ENCODE results near the gene CCDC85A.

The CCDC85A gene

DNA sequence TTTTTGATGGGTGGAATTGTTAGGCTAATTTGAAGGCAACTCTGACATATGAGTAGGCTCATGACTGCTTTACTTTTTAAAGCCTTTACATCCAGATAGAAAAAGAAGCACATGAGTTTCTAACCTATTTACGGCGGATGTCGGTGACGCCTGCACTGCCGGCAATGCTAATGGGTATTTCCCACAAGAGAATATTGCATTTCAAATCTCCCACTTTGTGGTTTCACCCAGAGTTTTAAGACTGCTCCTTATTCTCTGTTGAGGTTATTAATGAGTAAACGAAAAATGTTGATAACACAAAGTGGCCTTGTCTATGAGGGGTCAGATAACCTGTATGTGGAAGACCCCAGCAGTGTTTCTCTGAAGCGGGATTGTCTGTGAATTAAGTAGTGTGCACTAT is 14.0 kb downstream of the CCDC85A start:
- DNase-seq, result no peak

DNA sequence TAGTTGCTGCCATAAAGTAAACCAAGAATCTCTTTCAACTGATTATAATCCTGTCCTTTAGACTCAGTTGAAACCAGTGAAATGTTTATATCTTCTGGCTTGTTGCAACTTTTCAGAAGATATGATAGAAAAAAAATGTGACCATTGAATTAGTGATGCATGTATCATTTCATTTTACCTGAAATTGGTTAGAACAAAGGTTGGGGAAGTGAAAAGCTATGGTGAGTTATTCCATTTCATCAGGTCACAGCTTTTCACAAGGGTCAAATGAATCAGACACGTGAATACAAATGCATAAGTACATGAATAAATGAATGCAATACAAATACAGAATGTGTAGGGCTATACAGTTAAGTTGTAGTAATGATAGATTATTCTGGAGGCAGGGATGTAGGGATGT is 15.1 kb downstream of the CCDC85A start:
- DNase-seq, result no peak

DNA sequence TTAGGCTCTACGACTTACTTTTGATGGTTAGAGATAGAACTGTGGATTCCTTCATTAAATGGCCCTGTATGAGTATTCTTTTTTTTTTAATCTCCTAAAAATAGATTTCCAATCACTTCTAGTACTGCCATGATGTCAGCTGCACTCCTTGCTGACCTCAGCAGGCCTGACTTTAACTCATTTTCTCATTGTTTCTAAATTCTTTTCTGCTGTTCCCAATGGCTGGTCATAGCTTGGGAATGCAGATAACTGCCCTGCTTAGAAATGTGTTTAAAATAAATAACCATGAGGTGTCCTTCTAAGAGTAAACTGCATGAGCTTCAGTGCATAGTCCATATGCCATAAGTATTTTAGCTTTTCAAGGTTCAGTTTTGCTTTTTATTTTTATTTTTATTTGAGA is 15.7 kb downstream of the CCDC85A start:
- DNase-seq, result no peak

DNA sequence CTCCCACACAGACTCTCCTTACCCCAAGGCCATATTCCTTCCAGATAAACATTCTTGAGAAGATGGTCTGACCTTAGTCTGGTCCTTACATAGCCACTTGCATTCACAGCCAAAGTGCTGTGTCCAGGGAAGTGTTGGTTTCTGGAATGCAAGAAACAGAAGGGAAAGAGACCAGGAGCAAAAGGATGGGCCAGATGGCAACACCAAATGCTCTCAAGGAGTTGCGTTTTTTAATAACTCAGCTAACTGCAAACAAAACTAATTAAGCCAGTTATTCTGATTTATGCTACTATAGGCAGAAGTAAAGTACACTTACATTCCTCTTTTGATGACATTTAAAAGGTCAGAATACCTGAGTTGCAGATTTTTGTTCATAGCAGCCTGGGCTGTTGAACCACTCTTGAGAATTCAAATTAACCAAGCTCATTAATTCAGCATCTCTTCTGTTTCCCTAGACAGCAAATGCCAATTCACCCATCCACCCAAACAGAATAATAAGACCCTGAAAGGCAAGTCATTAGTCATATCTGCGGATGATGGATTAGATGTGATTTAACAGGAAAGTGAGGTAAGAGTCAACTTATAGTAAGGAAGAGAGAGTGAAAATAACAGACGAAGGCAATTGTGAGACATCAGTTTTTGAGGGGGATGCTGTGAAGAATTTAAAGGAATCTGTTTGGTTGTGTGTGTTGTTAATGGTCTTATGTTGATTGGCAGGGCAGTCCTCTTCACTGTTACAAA is 18.8 kb downstream of the CCDC85A start:
- no peak for DNase-seq

DNA sequence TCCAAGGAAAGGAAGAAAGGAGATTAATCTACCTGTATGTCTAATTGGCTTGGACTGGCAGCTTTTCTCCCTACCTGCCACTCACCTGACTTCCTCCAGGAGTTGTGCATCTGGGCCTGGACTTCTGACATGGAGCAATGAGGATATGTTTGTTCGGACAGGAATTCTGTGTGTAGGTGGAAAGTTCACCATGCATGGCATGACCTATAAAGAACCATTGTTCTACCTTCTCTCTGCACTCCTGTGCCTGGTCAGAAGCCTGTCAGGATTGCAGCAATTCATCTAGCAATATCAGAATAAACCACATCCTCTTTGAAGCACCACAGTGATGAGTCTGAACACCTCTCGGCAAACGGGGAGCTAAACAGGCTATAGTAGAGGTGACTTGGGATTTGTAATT is 20.8 kb downstream of the CCDC85A start:
- DNase-seq, result no peak

DNA sequence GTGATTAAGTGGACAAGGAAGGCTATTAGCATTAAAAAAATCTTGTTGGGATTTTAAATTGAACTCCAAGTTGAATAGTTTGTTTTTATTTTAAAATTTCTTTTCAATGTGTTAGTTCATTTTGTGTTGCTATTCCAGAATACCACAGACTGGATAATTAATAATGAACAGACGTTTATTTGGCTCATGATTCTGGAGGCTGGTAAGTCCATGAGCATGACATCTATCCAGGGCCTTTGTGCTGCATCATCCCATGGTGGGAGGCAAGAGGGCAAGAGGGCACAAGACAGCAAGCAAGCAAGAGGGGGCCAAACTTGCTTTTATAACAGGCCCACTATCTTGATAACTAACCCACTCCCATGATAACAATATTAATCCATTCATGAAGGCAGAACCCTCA is 22.5 kb downstream of the CCDC85A start:
- no peak for DNase-seq

DNA sequence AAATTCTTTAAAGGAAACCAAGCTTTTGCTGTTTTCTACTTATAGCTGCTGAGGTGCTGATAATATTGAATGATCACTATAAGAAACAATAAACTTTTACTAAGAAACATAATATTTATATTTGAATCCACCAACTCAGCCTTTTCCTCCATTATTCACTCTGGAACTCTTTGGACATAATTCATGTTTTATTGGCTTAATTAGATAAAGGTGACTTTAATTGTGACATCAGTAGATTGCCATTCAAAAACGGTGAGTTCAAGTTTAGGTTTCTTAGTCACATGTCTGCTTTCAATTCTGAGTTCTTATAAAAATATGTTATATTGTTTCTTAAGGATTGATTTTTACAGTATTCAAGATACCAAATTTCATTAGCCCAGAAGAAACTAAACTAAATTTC is 24.0 kb downstream of the CCDC85A start:
- DNase-seq, result no peak

DNA sequence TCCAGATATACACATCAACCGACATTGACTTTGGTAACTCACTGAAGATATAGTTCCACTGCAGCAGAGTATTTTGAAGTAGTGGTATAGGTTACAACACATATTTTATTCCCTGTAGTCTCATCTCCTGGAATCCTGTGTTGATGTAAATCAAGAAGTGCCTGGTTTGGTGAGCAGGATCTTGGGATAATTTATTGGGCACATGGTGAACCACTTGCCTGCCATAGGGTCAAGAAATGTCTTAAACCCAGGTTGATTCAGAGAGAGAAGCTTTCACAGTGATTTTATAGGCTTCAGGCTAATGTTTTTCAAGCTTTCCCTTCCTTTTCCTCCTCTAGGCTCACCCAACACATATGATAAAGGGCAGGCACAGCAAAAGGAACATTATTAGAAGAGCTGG is 24.6 kb downstream of the CCDC85A start:
- DNase-seq, result no peak

DNA sequence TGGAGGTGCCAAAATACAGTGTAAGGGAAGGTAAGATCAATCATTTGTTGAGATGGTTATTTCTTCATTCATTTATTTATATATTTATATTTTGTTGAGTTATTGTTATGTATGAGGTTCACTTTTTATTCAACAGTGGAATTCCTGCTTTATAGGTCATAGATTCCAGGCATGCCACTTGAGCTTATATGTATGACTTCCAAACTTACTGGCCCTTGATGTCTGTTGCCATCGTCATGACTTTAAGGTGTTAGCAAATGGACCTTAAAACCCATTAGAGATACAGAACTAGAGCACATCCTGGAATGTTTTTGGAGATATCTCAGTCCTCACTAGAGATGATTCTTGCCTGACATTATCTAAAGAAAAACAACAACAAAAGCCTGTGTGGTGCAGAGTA is 25.9 kb downstream of the CCDC85A start:
- DNase-seq, result no peak

DNA sequence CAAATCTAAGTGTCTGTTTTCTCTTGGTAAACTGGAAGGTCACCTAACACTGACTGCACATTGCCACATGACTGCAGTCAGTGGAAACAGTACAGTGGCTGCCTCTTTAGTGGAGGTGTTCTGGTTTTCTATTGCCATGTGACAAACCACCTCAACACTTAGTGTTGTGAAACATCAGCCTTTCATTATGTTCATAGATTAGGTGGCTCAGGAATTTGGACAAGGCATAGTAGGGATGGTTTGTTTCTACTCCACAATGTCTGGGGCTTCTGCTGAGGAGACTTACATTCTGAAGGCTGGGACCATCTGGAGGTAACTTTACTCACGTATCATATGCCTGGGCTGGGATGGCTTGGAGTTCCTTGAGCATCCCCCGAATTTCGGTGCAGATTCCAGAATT is 26.5 kb downstream of the CCDC85A start:
- no peak for DNase-seq

DNA sequence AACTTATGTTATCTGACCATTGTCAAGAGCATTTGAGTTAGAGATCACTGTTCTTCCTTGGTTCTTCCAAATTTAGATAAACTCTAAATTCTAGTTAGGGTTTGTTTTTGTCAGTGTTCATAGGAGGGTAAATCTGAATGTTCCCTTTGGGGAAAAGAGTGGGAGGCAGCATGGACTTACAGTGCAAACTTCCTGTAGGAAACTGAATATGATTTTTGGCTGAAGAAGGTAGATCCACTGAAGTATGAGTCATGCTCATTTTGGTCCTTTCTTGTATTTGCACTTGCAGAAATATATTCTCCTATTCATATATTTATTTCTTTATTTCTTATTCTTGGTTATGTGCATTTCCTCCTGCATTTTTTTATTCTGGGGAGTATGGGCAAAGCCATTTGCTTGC is 27.3 kb downstream of the CCDC85A start:
- no peak for DNase-seq

DNA sequence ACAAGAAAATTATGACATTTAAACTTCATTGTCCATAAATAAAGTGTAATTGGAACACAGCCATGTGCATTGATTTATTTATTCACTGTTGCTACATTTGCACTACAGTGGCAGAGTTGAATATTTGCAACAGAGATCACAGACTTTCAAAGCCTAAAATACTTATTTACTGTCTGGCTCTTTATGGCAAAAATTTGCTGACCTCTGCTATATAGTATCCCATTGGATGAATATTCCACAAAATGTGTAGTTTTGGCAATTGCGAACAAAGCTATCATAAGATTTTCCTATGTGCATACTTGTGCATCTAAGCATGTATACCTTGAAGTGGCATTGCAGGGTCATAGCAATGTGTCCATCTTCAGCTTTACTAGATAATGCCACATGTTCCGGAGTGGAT is 32.1 kb downstream of the CCDC85A start:
- no peak for DNase-seq

DNA sequence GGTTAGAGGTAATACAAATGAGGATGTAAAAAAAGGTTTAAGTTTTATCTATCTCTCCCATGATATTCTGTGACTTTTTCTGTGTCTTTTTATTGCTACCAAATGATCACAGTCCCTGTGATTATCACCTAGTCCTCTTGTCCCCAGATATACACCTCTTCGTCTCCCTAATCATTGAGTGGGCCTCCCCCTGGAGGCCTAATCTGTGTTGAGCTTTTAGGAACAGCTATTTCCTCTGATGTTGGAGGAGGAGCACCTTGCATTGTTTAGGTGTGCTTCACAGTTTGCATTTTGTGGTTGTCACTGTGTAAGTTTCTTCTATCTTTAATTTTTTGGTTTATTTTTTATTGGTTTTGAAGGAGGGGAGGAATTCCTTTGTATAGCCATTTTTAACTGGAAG is 33.3 kb downstream of the CCDC85A start:
- no peak for DNase-seq

DNA sequence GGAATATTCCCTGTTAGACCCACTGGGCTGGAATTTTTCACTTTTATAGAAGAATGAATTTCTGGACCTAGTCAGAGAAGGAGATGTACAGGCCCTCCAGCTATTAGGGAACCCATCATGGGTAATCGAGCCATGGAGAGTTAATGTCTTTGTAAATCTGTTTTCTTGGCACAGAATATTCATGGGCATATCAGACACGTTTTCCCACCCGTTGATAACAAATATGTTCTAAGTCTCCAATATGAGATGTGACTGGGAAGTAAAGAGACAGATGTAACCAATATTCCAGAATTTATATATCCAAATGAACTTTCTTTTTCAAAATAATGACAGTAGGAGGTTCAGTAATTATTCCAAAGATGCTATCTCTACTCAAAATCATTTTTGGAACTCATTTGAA is 38.7 kb downstream of the CCDC85A start:
- no peak for DNase-seq

DNA sequence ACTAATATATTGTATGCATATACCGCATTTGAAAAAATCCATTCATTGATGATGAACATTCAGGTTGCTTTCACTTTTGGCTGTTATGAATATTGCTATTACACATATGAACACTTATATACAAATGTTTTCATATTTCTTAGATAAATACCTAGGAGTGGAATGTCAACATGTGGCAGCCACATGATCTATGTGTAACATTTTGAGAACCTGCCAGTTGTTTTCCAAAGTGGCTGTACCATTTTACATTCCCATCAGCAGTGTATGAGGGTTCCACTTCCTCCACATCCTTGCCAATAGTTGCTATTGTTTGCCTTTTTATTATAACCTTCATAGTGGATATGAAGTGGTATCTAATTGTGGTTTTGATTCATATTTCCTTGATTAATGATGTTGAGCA is 40.5 kb downstream of the CCDC85A start:
- DNase-seq, result no peak

DNA sequence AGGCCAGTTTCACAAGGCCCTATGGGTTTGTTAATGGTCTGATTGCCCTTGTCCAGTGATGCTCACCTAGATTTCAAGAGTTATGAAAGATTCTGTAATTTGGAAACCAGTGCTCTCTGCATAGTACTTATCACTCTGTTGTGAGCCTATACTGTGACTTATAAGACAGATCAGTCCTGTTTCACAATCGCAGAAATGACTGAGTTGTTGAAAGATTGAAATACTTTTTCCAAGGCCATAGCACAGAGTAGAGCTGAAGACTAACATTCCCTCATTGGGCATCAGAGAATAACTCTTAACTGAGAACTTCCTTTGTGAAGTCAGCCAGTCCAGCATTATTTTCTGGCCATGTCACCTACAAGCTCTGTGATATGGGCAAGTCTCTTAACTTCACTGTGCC is 44.0 kb downstream of the CCDC85A start:
- DNase-seq, result no peak

DNA sequence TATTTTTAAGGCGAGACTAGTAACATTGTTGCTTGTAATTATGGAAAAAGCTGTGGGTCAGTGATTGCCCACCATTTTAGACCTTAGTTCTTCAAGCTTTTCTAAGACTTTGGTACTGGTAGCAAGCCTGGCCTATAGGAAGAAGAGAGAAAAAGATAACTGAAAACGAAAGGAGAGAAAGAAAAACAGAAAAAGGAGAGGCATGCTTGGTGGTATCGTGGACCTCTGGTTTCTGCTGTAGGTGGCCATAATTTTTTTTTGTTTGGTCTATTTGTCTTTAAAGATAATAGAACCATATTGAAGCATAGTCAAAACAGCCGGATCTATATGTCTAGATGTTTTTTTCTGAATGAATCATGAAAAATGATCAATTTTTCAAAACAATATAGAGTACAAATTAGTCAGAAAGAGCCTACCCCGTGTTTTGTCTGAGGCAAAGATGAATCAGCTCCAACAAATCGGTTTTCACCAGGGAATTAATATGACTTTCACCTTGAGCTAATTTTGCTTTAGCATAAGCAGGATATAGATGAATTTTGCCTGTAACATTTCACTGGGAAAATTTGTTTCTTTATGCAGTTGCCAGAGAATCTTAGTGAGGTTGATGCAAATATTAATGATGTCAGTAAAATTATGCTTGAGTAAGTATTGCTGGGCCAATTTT is 45.7 kb downstream of the CCDC85A start:
- DNase-seq, result no peak

DNA sequence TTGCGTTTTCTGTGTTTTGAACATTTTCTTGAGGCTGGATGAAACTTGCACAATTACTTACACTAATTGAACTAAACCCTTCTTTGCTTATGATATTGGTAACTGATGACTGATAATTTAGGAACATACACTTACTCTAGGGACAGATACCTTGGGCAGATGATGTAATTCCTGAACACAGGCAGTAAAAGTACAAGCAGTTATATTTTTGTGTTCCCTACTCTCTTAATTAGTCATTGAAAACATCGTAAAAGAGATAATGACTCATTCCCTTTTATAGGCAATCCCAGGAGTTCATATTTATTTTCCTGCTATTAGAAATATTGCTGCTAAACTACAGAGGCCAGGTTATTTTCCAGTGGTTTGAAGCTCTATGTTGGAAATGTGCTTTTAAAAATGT is 46.4 kb downstream of the CCDC85A start:
- no peak for DNase-seq

DNA sequence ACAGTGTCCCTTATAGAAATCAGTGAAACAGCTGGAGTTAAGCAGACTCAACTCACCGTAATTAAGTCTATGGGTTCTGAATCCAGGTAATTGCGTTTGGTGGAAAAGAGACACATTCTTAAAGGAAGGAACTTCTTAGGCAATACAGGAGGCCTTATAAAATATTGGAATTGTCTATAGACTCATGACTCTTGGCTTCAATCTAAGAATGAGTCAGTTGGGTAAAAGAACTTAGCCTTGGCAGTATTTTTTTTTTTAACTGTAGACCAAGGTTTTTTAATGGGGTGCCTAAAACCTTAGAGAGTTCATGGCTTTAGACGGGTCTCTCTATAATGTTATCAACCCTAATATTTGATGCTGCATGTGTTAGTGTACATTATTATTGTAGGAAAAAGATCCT is 47.6 kb downstream of the CCDC85A start:
- no peak for DNase-seq

DNA sequence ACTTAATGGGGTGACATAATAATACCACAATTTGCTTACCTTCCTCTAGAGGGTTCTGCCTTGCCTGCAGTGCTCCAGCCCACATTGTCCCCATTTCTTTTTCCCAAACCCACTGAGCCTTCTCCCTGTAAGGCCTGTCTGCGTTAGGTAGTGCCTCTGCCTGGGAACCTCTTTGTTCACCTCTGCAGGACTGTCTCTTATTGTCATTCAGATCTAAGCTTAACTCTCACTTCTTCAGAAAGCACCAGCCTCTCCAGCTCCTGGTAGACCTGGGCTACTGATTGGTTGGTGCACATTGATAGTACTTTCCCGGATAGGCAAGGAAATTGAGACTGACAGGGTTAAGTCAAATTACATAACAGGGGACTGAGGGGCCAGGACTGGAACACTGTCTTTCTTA is 49.1 kb downstream of the CCDC85A start:
- DNase-seq, result no peak

DNA sequence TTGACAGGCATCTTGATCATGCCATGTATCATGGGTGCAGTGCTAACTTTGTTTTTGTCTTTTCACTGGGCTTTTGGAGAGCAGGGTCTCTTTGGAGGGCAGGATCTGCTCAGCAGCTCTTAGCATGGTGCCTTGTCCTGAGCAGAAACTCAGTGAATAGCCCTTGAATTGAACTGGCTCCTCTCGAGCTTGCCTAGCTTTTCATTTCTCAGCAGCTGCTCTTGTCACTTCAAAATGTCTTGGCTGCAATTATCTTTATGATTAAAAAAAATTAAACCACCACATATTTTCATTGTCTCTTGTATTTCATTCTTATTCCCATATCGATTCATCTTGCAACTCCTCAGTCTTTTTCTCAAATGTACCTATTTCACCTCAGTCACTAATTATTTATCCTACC is 50.5 kb downstream of the CCDC85A start:
- DNase-seq, result no peak

DNA sequence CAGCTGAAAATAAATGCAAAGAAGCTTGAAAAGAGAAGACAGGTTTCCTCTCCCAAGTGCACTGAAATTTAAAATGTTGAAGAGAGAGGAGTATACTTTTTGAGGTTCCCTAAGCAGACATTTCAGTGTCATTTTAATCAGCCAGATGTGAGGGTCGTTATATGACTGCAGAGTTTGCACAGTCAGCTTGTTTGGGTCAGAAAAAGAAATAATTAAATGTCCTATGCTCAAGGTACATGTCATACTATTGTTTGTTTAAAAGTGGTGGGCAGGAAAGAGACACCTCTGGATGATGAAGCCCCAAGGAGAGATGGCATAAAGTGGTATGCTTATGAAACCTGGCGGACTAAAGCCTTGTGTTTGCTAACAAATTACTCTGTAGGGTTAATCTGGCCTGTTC is 55.2 kb downstream of the CCDC85A start:
- DNase-seq, result no peak

DNA sequence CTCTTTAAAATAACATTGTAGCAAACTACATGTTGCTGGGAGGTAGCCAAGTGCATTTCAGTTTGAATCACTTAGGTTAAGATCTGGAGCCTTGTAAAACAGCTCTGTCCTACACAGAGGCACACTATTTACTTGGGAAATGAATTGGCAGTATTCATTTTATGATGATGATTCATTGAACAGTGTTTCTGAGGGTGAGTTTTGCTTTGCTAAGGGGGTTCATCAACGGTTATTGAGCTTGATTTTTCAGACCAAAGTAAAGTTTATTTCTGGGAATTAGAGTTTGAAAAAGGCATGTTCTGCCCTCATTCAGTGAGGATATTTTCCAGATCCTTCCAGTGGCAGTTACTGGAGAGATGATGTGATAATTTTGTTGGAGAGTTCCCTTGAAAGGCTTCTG is 55.6 kb downstream of the CCDC85A start:
- DNase-seq, result peak; percentile 28

DNA sequence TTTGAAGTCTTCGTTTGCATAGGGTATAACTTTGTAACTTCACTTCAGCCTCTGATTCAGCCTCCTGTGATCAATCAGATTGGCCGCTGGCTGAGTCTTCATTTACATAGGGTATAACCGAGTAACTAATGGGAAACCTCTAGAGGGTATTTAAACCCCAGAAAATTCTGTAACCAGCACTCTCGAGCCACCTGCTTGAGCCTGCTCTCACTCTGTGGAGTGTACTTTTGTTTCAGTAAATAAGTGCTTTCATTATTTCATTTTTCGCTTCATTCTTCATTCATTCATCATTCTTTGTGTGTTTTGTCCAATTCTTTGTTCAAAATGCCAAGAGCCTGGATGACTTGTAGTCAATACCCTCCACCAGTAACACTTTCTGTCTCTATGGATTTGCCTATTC is 56.4 kb downstream of the CCDC85A start:
- no peak for DNase-seq

DNA sequence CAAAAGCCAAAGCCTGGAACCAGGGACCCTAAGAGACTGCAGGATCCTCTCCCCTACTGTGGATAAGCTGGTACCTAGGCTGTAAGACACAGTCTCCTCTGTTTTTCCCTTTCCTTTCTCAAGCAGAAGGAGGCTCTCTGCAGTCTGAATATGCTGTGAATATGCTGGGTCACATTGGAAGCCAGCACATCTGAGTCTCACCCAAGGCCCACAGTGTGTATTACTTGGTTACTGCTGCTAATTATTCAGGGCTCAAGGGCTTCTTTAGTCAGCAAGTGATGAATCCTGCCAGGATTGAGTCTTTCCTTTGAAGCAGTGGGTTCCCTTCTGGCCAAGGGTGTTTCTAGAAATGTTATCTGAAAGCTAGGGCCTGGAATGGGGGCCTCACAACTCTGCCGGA is 60.7 kb downstream of the CCDC85A start:
- no peak for DNase-seq

Measured in T1000 (cell line).